ENCODE measurements around the gene TMX3. TPM values are rescaled to one million over a fixed set of nuclear protein-coding genes. Genes with fewer than 3 reads are reported as not detected.
A peak's percentile ranks its signal among the peaks of the same experiment; 100 is the strongest.

TMX3 gene, protein sequence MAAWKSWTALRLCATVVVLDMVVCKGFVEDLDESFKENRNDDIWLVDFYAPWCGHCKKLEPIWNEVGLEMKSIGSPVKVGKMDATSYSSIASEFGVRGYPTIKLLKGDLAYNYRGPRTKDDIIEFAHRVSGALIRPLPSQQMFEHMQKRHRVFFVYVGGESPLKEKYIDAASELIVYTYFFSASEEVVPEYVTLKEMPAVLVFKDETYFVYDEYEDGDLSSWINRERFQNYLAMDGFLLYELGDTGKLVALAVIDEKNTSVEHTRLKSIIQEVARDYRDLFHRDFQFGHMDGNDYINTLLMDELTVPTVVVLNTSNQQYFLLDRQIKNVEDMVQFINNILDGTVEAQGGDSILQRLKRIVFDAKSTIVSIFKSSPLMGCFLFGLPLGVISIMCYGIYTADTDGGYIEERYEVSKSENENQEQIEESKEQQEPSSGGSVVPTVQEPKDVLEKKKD
- total RNA-seq: 10 to 100 TPM; 39.6 to 46.6 TPM
- 27.3 TPM for polyA plus RNA-seq

GRCh38 chr18:68714712-68715496, at the start of gene TMX3:
Gene TMX3 (minus strand): TSS chr18:68715108. CDS start chr18:68714981, 127 bp downstream.
- Histone ChIP-seq H3K36me3 (ENCODE audit: insufficient read depth, low read length) (peaks cover 22% of the 10 kb centered on the region), H3K9me3 (ENCODE audit: low read length) (no peaks in the 10 kb centered on the region), H3K4me1 (ENCODE audit: insufficient read depth, low read length) (peaks cover 31% of the 10 kb centered on the region), H3K27ac (ENCODE audit: low read depth, low read length) (peak within 1 kb of the TSS; percentile 59), H3K4me3 (ENCODE audit: low read length) (peak within 1 kb of the TSS; percentile 94), H3K27me3 (ENCODE audit: insufficient read depth, low read length, poor library complexity, severe bottlenecking) (no peaks in the 10 kb centered on the region)
- DNase-seq: peak; percentile 88 to 93 (median 91)
- Mint-ChIP-seq H3K27me3 (no peaks in the 10 kb centered on the region), H3K36me3 (peaks cover 0 to 42% (median 8%) of the 10 kb centered on the region in 3 donors), H3K9me3 (no peaks in the 10 kb centered on the region), H3K4me3 (peak within 1 kb of the TSS; percentile 97 to 100 (median 99)), H3K27ac (peak within 1 kb of the TSS; percentile 76 to 97 (median 96)), H3K4me1 (peaks cover 46 to 56% (median 55%) of the 10 kb centered on the region in 3 donors)
- ChIA-PET CTCF (interaction anchor here (1.7 kb wide), 1 partner anchor 24 kb away, joined by 4 read pairs; no protein-coding TSS in a partner anchor), POLR2A (no interaction called here)

DNA sequence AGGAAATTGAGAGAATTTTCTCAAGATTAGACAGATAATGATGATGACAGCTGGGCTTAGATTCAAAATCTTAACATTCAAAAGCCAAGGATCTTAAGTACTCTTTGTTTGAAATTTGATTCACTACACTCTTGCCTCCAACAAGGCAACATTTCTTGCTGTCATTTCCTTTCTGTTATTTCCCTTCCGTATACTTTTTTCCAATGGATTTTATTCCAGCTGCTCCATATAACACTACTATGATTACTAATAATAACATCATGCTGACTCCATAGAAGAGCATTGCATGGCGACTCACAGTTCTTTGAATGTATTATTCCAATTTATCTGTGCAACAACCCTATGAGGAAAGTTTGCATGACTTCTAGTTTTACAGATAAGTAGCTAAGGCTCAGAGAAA, 49.1 kb upstream of the TMX3 start:
- Mint-ChIP-seq H3K4me3 (no peak overlapping the region), H3K9me3 (peaks cover 0 to 4% (median 3%) of the 10 kb centered on the region in 5 donors), H3K4me1 (no peaks in the 10 kb centered on the region), H3K36me3 (no peaks in the 10 kb centered on the region), H3K27me3 (no peaks in the 10 kb centered on the region), H3K27ac (no peak overlapping the region)
- POLR2A ChIA-PET: no interaction called here
- no peaks in the 10 kb centered on the region for H3K36me3 ChIP-seq (ENCODE audit: insufficient read depth, low read length)
- DNase-seq: no peak
- no peaks in the 10 kb centered on the region for H3K4me1 ChIP-seq (ENCODE audit: insufficient read depth, low read length)
- H3K4me3 ChIP-seq (ENCODE audit: low read length): no peak overlapping the region
- H3K27ac ChIP-seq (ENCODE audit: low read depth, low read length): no peak overlapping the region
- no peaks in the 10 kb centered on the region for H3K27me3 ChIP-seq (ENCODE audit: insufficient read depth, low read length, poor library complexity, severe bottlenecking)
- no peaks in the 10 kb centered on the region for H3K9me3 ChIP-seq (ENCODE audit: low read length)
- CTCF ChIA-PET: no interaction called here

- POLR2A ChIA-PET: no interaction called here
- CTCF ChIA-PET: no interaction called here
- Mint-ChIP-seq H3K4me3 (no peak overlapping the region), H3K9me3 (peaks cover 1 to 8% (median 5%) of the 10 kb centered on the region in 5 donors), H3K27me3 (no peaks in the 10 kb centered on the region), H3K4me1 (no peaks in the 10 kb centered on the region), H3K36me3 (no peaks in the 10 kb centered on the region), H3K27ac (no peak overlapping the region)
- Histone ChIP-seq H3K4me3 (ENCODE audit: low read length) (no peak overlapping the region), H3K36me3 (ENCODE audit: insufficient read depth, low read length) (no peaks in the 10 kb centered on the region), H3K9me3 (ENCODE audit: low read length) (no peaks in the 10 kb centered on the region), H3K4me1 (ENCODE audit: insufficient read depth, low read length) (no peaks in the 10 kb centered on the region), H3K27me3 (ENCODE audit: insufficient read depth, low read length, poor library complexity, severe bottlenecking) (no peaks in the 10 kb centered on the region), H3K27ac (ENCODE audit: low read depth, low read length) (no peak overlapping the region)
- no peak for DNase-seq
These were observed 48.2 kb upstream of the TMX3 start for GRCh38 chr18:68763083-68763482.

GRCh38 chr18:68759308-68759707, 44.4 kb upstream of the TMX3 start:
- no peaks in the 10 kb centered on the region for H3K4me1 Mint-ChIP-seq
- no peaks in the 10 kb centered on the region for H3K36me3 Mint-ChIP-seq
- POLR2A ChIA-PET: no interaction called here
- no peak for DNase-seq
- H3K9me3 ChIP-seq (ENCODE audit: low read length): no peaks in the 10 kb centered on the region
- peak overlapping the region in 1 of 8 donors; percentile 12 for H3K27ac Mint-ChIP-seq
- H3K4me3 Mint-ChIP-seq: no peak overlapping the region
- H3K27me3 Mint-ChIP-seq: no peaks in the 10 kb centered on the region
- H3K4me1 ChIP-seq (ENCODE audit: insufficient read depth, low read length): no peaks in the 10 kb centered on the region
- no peak overlapping the region for H3K27ac ChIP-seq (ENCODE audit: low read depth, low read length)
- CTCF ChIA-PET: no interaction called here
- peaks cover 1 to 8% (median 5%) of the 10 kb centered on the region in 5 donors for H3K9me3 Mint-ChIP-seq
- H3K4me3 ChIP-seq (ENCODE audit: low read length): no peak overlapping the region
- no peaks in the 10 kb centered on the region for H3K36me3 ChIP-seq (ENCODE audit: insufficient read depth, low read length)
- H3K27me3 ChIP-seq (ENCODE audit: insufficient read depth, low read length, poor library complexity, severe bottlenecking): no peaks in the 10 kb centered on the region

- H3K4me3 Mint-ChIP-seq: no peak overlapping the region
- no peaks in the 10 kb centered on the region for H3K36me3 ChIP-seq (ENCODE audit: insufficient read depth, low read length)
- peaks cover 1 to 8% (median 5%) of the 10 kb centered on the region in 5 donors for H3K9me3 Mint-ChIP-seq
- ChIA-PET CTCF (no interaction called here), POLR2A (interaction anchor here (0.7 kb wide), 1 partner anchor 65 kb away, joined by 3 read pairs; no protein-coding TSS in a partner anchor)
- H3K4me1 Mint-ChIP-seq: no peaks in the 10 kb centered on the region
- H3K27ac Mint-ChIP-seq: no peak overlapping the region
- DNase-seq: no peak
- no peak overlapping the region for H3K4me3 ChIP-seq (ENCODE audit: low read length)
- no peaks in the 10 kb centered on the region for H3K27me3 Mint-ChIP-seq
- no peaks in the 10 kb centered on the region for H3K9me3 ChIP-seq (ENCODE audit: low read length)
- no peaks in the 10 kb centered on the region for H3K4me1 ChIP-seq (ENCODE audit: insufficient read depth, low read length)
- peaks cover 0 to 3% (median 1%) of the 10 kb centered on the region in 3 donors for H3K36me3 Mint-ChIP-seq
- no peak overlapping the region for H3K27ac ChIP-seq (ENCODE audit: low read depth, low read length)
- no peaks in the 10 kb centered on the region for H3K27me3 ChIP-seq (ENCODE audit: insufficient read depth, low read length, poor library complexity, severe bottlenecking)
These were observed 42.2 kb upstream of the TMX3 start for GRCh38 chr18:68757126-68757525.

DNA sequence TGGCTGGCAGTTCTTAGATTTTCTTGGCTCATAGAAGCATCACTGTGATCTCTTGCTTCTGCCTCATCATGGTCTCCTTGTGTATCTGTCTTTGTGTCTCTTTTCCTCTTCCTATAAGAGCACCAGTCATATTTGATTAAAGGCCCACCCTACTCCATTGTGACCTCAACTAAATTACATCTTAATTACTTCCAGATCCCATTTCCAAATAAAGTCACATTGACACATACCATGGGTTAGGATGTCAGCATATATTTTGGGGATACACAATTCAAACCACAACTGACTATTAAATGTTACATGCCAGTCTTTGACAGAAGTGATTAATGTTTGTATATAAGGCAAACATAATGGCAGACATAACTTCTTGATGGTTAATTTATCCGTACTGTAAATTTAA, 27.3 kb upstream of the TMX3 start:
- Histone ChIP-seq H3K9me3 (ENCODE audit: low read length) (no peaks in the 10 kb centered on the region), H3K4me3 (ENCODE audit: low read length) (no peak overlapping the region), H3K27ac (ENCODE audit: low read depth, low read length) (no peak overlapping the region), H3K27me3 (ENCODE audit: insufficient read depth, low read length, poor library complexity, severe bottlenecking) (no peaks in the 10 kb centered on the region), H3K36me3 (ENCODE audit: insufficient read depth, low read length) (no peaks in the 10 kb centered on the region), H3K4me1 (ENCODE audit: insufficient read depth, low read length) (no peaks in the 10 kb centered on the region)
- H3K4me1 Mint-ChIP-seq: no peaks in the 10 kb centered on the region
- ChIA-PET CTCF (no interaction called here), POLR2A (no interaction called here)
- no peaks in the 10 kb centered on the region for H3K27me3 Mint-ChIP-seq
- H3K9me3 Mint-ChIP-seq: no peaks in the 10 kb centered on the region
- no peak overlapping the region for H3K4me3 Mint-ChIP-seq
- H3K27ac Mint-ChIP-seq: no peak overlapping the region
- H3K36me3 Mint-ChIP-seq: peaks cover 0 to 7% (median 0%) of the 10 kb centered on the region in 3 donors
- DNase-seq: no peak

- peak overlapping the region in 1 of 7 donors; percentile 19 for H3K4me3 Mint-ChIP-seq
- Histone ChIP-seq H3K4me1 (ENCODE audit: insufficient read depth, low read length) (no peaks in the 10 kb centered on the region), H3K4me3 (ENCODE audit: low read length) (no peak overlapping the region), H3K36me3 (ENCODE audit: insufficient read depth, low read length) (no peaks in the 10 kb centered on the region), H3K9me3 (ENCODE audit: low read length) (no peaks in the 10 kb centered on the region), H3K27ac (ENCODE audit: low read depth, low read length) (no peak overlapping the region), H3K27me3 (ENCODE audit: insufficient read depth, low read length, poor library complexity, severe bottlenecking) (no peaks in the 10 kb centered on the region)
- H3K4me1 Mint-ChIP-seq: no peaks in the 10 kb centered on the region
- CTCF ChIA-PET: no interaction called here
- POLR2A ChIA-PET: no interaction called here
- peaks cover 0 to 7% (median 0%) of the 10 kb centered on the region in 3 donors for H3K36me3 Mint-ChIP-seq
- no peak for DNase-seq
- H3K27ac Mint-ChIP-seq: no peak overlapping the region
- H3K27me3 Mint-ChIP-seq: no peaks in the 10 kb centered on the region
- H3K9me3 Mint-ChIP-seq: no peaks in the 10 kb centered on the region
These were observed 26.1 kb upstream of the TMX3 start for GRCh38 chr18:68740966-68741365.

DNA sequence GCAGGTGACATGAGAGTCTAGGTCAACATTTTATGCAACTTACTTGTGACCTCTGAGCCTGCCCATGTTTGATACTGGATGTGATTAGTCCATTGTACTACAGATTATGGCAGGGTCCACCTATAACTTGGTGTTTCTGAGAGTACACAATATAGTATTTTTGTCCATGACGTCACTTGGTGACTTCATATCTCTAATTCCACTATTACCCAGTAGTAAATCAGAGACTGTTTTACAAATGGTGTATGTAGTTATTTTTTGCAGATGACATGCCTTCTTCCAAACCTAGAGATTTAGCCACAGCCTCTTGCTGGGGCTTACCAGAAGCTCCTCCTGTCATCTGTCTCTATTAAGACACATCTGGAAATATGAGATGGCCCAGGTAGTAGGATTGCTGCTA, 24.6 kb upstream of the TMX3 start:
- POLR2A ChIA-PET: no interaction called here
- Histone ChIP-seq H3K4me1 (ENCODE audit: insufficient read depth, low read length) (no peaks in the 10 kb centered on the region), H3K4me3 (ENCODE audit: low read length) (no peak overlapping the region), H3K36me3 (ENCODE audit: insufficient read depth, low read length) (no peaks in the 10 kb centered on the region), H3K27me3 (ENCODE audit: insufficient read depth, low read length, poor library complexity, severe bottlenecking) (no peaks in the 10 kb centered on the region), H3K9me3 (ENCODE audit: low read length) (no peaks in the 10 kb centered on the region), H3K27ac (ENCODE audit: low read depth, low read length) (no peak overlapping the region)
- DNase-seq: no peak
- CTCF ChIA-PET: interaction anchor here (1.3 kb wide), 1 partner anchor 24 kb away, joined by 4 read pairs; the partner anchor contains the start of gene TMX3
- Mint-ChIP-seq H3K4me1 (no peaks in the 10 kb centered on the region), H3K27me3 (no peaks in the 10 kb centered on the region), H3K36me3 (peaks cover 0 to 7% (median 0%) of the 10 kb centered on the region in 3 donors), H3K27ac (no peak overlapping the region), H3K4me3 (no peak overlapping the region), H3K9me3 (no peaks in the 10 kb centered on the region)

Data from CD8-positive, alpha-beta memory T cell (primary cell).